Endothelial cell of umbilical vein (primary cell): ENCODE data around the gene GRIN3A. TPM values are rescaled to one million over a fixed set of nuclear protein-coding genes. Genes with fewer than 3 reads are reported as not detected.

Experiments
- Bru-seq: library from RNA; stranded (reverse); fragments of 400-500 nt; gene quantifications from one replicate; lab custom pipeline; 2021; lab: Mats Ljungman, UMichigan
- BruChase-seq, 2 experiments: library from RNA; stranded (reverse); fragments of 400-500 nt; gene quantifications; one replicate each; lab custom pipeline; 2021; lab: Mats Ljungman, UMichigan
- BruUV-seq: library from RNA; stranded (reverse); fragments of 400-500 nt; replicated peaks from 2 replicates; lab custom pipeline; 2021; lab: Mats Ljungman, UMichigan
- CTCF ChIA-PET: fragments of 300-600, 350-600 bp; sonication (Branson Sonifier 250); formaldehyde crosslinking; loops from one replicate; lab custom pipeline; 2021; ENCODE audit warnings: antibody characterized with exemption, inconsistent platforms; lab: Charles Lee
- POLR2A ChIA-PET: fragments of 300-600, 350-600 bp; sonication (Branson Sonifier 250); formaldehyde crosslinking; loops from one replicate; lab custom pipeline; 2021; ENCODE audit warnings: antibody characterized with exemption, inconsistent platforms; lab: Charles Lee
- DNase-seq: peaks from one replicate; pipeline ENCODE4 v3.0.0-alpha.2; 2011; ENCODE audit warnings: low read depth, low spot score
- FAIRE-seq: peaks from 2 replicates; lab custom pipeline; 2011; peaks lifted over from hg19 to GRCh38; lab: Jason Lieb, UNC
- H2AFZ ChIP-seq: 2 replicates; pipeline ENCODE4 v1.6.0; 2012; ENCODE audit warnings: low read depth, low read length, control low read depth, inconsistent platforms
- H3K27ac ChIP-seq: 2 replicates; pipeline ENCODE4 v1.5.1; 2011; ENCODE audit warnings: low read depth, mild to moderate bottlenecking, control low read depth, low read length, moderate library complexity; ENCODE audit not compliant: insufficient read depth
- H3K27me3 ChIP-seq, 2 experiments: 2 replicates each; pipeline versions ENCODE4 v1.6.0 to v1.6.1; 2011; ENCODE audit warnings: low read length in 2 of 2, mixed read lengths in 1 of 2; ENCODE audit not compliant: control insufficient read depth in 2 of 2, insufficient read depth in 2 of 2
- H3K36me3 ChIP-seq, 2 experiments: 2 replicates in 1 of 2; 3 replicates in 1 of 2; pipeline ENCODE4 v1.5.1; 2011; ENCODE audit warnings: low read length in 2 of 2, mild to moderate bottlenecking in 1 of 2, moderate library complexity in 1 of 2; ENCODE audit not compliant: control insufficient read depth in 2 of 2, insufficient read depth in 2 of 2; ENCODE audit errors: extremely low read depth in 1 of 2
- H3K4me1 ChIP-seq: 3 replicates; pipeline ENCODE4 v1.5.1; 2011; ENCODE audit warnings: mild to moderate bottlenecking, low read length; ENCODE audit not compliant: control insufficient read depth, insufficient read depth; ENCODE audit errors: extremely low read depth
- H3K4me2 ChIP-seq: 2 replicates; pipeline ENCODE4 v1.6.1; 2011; ENCODE audit warnings: low read length, control low read depth, mixed read lengths; ENCODE audit not compliant: insufficient read depth
- H3K4me3 ChIP-seq, 3 experiments: fragments of 200-600 bp in 1 of 3; sonication (generic), shearing (Covaris generic) in 1 of 3; replicated peaks in 1 of 3; 2 replicates each; pipeline ENCODE4 v1.5.1; 2011 to 2016; ENCODE audit warnings: control low read depth in 3 of 3, low read length in 3 of 3, mild to moderate bottlenecking in 2 of 3, inconsistent platforms in 1 of 3, low read depth in 1 of 3, moderate library complexity in 1 of 3; ENCODE audit not compliant: insufficient read depth in 1 of 3
- H3K79me2 ChIP-seq: 2 replicates; pipeline ENCODE4 v1.6.0; 2012; ENCODE audit warnings: low read length, inconsistent platforms; ENCODE audit not compliant: control insufficient read depth, insufficient read depth
- H3K9ac ChIP-seq: replicated peaks from 2 replicates; pipeline ENCODE3; 2011; ENCODE audit warnings: low read length, control low read depth; ENCODE audit not compliant: insufficient read depth; ENCODE audit errors: extremely low read depth
- H3K9me1 ChIP-seq: replicated peaks from 3 replicates; pipeline ENCODE4 v1.6.0; 2011; ENCODE audit warnings: mild to moderate bottlenecking, low read length; ENCODE audit not compliant: control insufficient read depth, insufficient read depth; ENCODE audit errors: extremely low read depth
- H3K9me3 ChIP-seq: replicated peaks from 2 replicates; pipeline ENCODE4 v1.5.1; 2012; ENCODE audit warnings: low read length, inconsistent platforms; ENCODE audit not compliant: control insufficient read depth, insufficient read depth
- H4K20me1 ChIP-seq: replicated peaks from 2 replicates; pipeline ENCODE3; 2011; ENCODE audit warnings: mild to moderate bottlenecking, low read length; ENCODE audit not compliant: control insufficient read depth, insufficient read depth; ENCODE audit errors: extremely low read depth
- EZH2 ChIP-seq: IDR thresholded peaks from 2 replicates; pipeline ENCODE4 v1.6.1; 2012; ENCODE audit warnings: borderline replicate concordance, low read depth, mild to moderate bottlenecking, moderate library complexity, low read length, inconsistent platforms; ENCODE audit not compliant: severe bottlenecking
- FOS ChIP-seq: IDR thresholded peaks from 2 replicates; pipeline ENCODE4 v1.6.1; 2011; ENCODE audit warnings: mild to moderate bottlenecking, low read length, moderate library complexity, borderline replicate concordance; ENCODE audit not compliant: insufficient read depth
- GATA2 ChIP-seq: IDR thresholded peaks from 2 replicates; pipeline ENCODE4 v1.7.0; 2011; ENCODE audit warnings: low read depth, mild to moderate bottlenecking, moderate library complexity, mixed read lengths, low read length; ENCODE audit not compliant: insufficient read length, insufficient read depth
- JUN ChIP-seq: IDR thresholded peaks from 2 replicates; pipeline ENCODE4 v1.6.1; 2011; ENCODE audit warnings: borderline replicate concordance, low read depth; ENCODE audit not compliant: insufficient read length, insufficient read depth
- MYC ChIP-seq: IDR thresholded peaks from one replicate; pipeline ENCODE4 v1.6.1; 2011; ENCODE audit warnings: mild to moderate bottlenecking, low read depth, low read length
- POLR2A ChIP-seq: IDR thresholded peaks from 2 replicates; pipeline ENCODE4 v1.6.1; 2012; ENCODE audit warnings: low read depth, mild to moderate bottlenecking, control low read depth, low read length
- POLR2AphosphoS5 ChIP-seq: IDR thresholded peaks from 2 replicates; pipeline ENCODE4 v1.6.1; 2012; ENCODE audit warnings: low read depth, mild to moderate bottlenecking, control low read depth, low read length, moderate library complexity; ENCODE audit not compliant: insufficient read depth
- dilution Hi-C: fragments of 300-500 bp; cut with MboI; formaldehyde crosslinking; loops from one replicate; pipeline ENCODE4 v1.15.0; 2019; ENCODE audit warnings: low sequenced_read_pairs; ENCODE audit not compliant: extremely low pct_ligation_motif_present
- intact Hi-C: fragments of 100-400 bp; cut with micrococcal nuclease; formaldehyde crosslinking; loops from one replicate; pipeline ENCODE4 v1.10.0; 2022
- long read RNA-seq: library from polyadenylated mRNA; stranded (forward); transcript quantifications from one replicate; pipeline ENCODE4 v2.0.0, GENCODE V29; 2021
- polyA minus RNA-seq, 3 experiments: library from RNA; depleted of rRNA, polyadenylated mRNA; stranded (reverse); fragments of >200 nt; gene quantifications; 1 replicate in 1 of 3; 2 replicates in 2 of 3; pipeline ENCODE4 v1.2.3, GENCODE V29; 2011
- polyA plus RNA-seq, 4 experiments: library from polyadenylated mRNA; depleted of rRNA in 3 of 4; stranded (reverse) in 3 of 4; unstranded in 1 of 4; fragments of >200 nt; gene quantifications; 2 replicates each; pipeline versions ENCODE4 v1.2.1 to v1.2.3, GENCODE V29; 2011 to 2012; ENCODE audit warnings: missing spikeins in 1 of 4
- total RNA-seq: library from RNA; stranded (reverse); gene quantifications from 2 replicates; pipeline ENCODE4 v1.2.3, GENCODE V29; 2021
- TF ChIP-seq, protein P1 (sequence below): IDR thresholded peaks from 2 replicates; pipeline ENCODE4 v1.6.1; 2011; ENCODE audit not compliant: insufficient read depth, insufficient read length
- TF ChIP-seq, protein P2 (sequence below), 2 donors: IDR thresholded peaks; 1 replicate in 1 of 2; 2 replicates in 1 of 2; pipeline ENCODE4 v1.5.1; 2011; ENCODE audit warnings: low read length in 2 of 2, mild to moderate bottlenecking in 2 of 2, moderate library complexity in 2 of 2, control low read depth in 1 of 2, inconsistent platforms in 1 of 2, low read depth in 1 of 2; ENCODE audit not compliant: insufficient read depth in 1 of 2; ENCODE audit errors: extremely low read depth in 1 of 2

Gene GRIN3A
- total RNA-seq (not detected in 2 replicates), polyA plus RNA-seq (not detected in 2 replicates), polyA minus RNA-seq (not detected in 2 replicates), Bru-seq, nascent RNA (not detected), BruChase-seq, experiment 1, labeled RNA remaining after a 6-hour chase (not detected), BruChase-seq, experiment 2, labeled RNA remaining after a 2-hour chase (not detected)
- polyA plus RNA-seq (2011; cell fraction: cytosol; rRNA removed), result not detected in 2 replicates
- polyA plus RNA-seq (2011; cell fraction: nucleus; rRNA removed), result not detected in 2 replicates
- 0.07 and 0.11 TPM in 2 replicates for polyA plus RNA-seq (2012)
- not detected for polyA minus RNA-seq (2011; cell fraction: cytosol; rRNA and poly(A)+ RNA removed)
- not detected in 2 replicates for polyA minus RNA-seq (2011; cell fraction: nucleus; rRNA and poly(A)+ RNA removed)
- long read RNA-seq, partial matches to known transcripts, result 0 of 1 reads
- long read RNA-seq, other reads (novel, unspliced or antisense), result 1 of 1 reads

DNA sequence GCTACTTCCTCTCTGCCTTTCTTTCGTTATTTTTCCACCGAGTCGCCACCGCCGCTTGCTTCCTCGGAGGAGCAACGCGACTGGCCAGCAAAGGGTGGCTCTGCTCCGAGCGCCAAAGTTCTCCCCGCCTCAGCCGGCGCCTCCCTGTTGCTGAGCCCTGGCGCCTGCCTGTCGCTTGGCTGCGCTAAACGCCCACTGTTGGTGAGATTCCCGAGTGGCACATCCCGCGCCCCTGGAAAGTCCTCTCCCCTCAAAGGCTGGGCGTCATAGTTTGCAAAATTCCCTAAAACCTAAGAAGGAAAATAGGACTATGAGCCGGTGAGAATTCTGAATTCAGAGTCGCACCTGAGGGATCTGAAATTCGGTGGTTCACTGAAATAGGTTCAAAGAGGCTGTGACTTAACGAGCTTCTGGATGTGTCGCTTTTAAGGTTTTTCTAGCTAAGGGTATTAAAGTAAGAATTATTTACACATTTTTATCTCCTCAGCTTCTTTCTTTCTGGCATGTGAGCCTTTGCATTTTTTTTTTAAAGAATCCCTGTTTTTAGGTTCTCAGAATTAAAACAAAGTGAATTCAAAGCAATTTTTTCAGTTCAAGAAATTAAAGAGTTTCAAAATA, at the start of gene GRIN3A:
TSS of gene GRIN3A (minus strand) at position 82 of the 618 bp plus-strand sequence. CDS start 668 bp downstream, outside the sequence.
- Histone ChIP-seq H3K9me3 (no peaks in the 10 kb centered on the region), H3K27ac (no peak within 1 kb of the TSS), H2AFZ (no peak within 1 kb of the TSS), H3K4me1 (no peaks in the 10 kb centered on the region), H4K20me1 (no peaks in the 10 kb centered on the region), H3K4me2 (no peak within 1 kb of the TSS), H3K79me2 (no peaks in the 10 kb centered on the region), H3K4me3 (no peak within 1 kb of the TSS), H3K36me3 (no peaks in the 10 kb centered on the region), H3K27me3 (peaks cover 1 to 8% of the 10 kb centered on the region in 2 experiments), H3K9ac (no peak within 1 kb of the TSS), H3K9me1 (no peaks in the 10 kb centered on the region)
- FAIRE-seq (no peak), DNase-seq (no peak)
- TF ChIP-seq EZH2, result no peak
- TF ChIP-seq POLR2A, result no peak
- TF ChIP-seq GATA2, result no peak
- no peak for TF ChIP-seq POLR2AphosphoS5
- no peak for TF ChIP-seq FOS
- TF ChIP-seq, protein P1, sequence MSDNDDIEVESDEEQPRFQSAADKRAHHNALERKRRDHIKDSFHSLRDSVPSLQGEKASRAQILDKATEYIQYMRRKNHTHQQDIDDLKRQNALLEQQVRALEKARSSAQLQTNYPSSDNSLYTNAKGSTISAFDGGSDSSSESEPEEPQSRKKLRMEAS, result no peak
- TF ChIP-seq, protein P2, sequence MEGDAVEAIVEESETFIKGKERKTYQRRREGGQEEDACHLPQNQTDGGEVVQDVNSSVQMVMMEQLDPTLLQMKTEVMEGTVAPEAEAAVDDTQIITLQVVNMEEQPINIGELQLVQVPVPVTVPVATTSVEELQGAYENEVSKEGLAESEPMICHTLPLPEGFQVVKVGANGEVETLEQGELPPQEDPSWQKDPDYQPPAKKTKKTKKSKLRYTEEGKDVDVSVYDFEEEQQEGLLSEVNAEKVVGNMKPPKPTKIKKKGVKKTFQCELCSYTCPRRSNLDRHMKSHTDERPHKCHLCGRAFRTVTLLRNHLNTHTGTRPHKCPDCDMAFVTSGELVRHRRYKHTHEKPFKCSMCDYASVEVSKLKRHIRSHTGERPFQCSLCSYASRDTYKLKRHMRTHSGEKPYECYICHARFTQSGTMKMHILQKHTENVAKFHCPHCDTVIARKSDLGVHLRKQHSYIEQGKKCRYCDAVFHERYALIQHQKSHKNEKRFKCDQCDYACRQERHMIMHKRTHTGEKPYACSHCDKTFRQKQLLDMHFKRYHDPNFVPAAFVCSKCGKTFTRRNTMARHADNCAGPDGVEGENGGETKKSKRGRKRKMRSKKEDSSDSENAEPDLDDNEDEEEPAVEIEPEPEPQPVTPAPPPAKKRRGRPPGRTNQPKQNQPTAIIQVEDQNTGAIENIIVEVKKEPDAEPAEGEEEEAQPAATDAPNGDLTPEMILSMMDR (IDR thresholded peaks at IDR 0.05; ENCODE audit: extremely low read depth in 1 of 2, insufficient read depth in 1 of 2, low read depth in 1 of 2, low read length in 2 of 2), result no peak
- no peak for TF ChIP-seq MYC
- no peak for TF ChIP-seq JUN
- no TSS peak for BruUV-seq
- ChIA-PET CTCF (no interaction called here), POLR2A (no interaction called here)
- dilution Hi-C loops (no loop called here), intact Hi-C loops (no loop called here)
